HG03280 (cell line): Measurements from ENCODE around the gene LGR5.
"Not testable (repeated sequence)": the region's sequence is repeated elsewhere in the genome, so short reads cannot be mapped to it uniquely, and the experiment has no call there.

Experiments used
- ATAC-seq: cut with Tn5 transposase; IDR thresholded peaks from one replicate; pipeline ENCODE4 v1.9.1; 2021; ENCODE audit warnings: mild to moderate bottlenecking, moderate library complexity; ENCODE audit not compliant: unreplicated experiment

LGR5 gene

DNA sequence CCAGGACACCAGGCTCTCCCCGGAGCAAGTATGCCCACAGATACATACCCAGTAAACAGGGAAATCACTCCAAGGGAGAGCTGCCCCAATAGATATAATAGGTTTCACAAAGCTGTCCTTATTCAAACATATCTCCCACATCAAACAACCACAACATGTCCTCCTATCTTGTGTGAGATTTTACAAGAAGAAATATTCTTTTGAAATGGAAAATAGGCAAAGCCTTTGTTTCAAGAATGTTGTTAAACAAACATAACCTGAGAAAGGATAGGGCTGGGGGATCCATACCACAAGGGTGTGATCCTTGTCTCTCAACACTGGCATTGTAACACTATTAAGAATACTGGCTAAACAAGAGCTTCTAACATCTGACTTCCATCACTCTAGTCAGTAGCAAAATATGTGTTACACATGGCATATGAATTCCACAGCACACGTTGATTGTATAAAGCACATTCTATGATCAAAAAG lies 32.9 kb downstream of the LGR5 start:
- ATAC-seq: no peak

DNA sequence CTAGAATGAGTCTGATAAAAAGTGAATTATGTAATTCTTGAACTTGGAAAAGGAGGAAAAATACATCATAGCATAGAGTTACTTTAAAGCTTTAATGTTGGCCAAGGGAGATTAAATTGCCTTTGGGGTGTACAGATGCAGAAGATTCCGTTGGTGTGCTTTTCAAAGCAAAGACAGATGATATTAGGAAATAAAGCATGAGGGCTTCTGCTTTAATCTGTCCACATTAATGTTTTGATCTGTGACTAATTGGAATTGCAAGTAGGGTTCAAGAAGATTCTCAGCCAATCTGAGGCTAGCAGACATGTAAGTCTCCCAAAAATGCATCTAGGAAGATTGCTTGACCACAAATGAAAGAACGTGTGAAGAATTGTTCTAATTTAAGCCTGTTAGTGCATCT lies 35.2 kb downstream of the LGR5 start:
- ATAC-seq: no peak

DNA sequence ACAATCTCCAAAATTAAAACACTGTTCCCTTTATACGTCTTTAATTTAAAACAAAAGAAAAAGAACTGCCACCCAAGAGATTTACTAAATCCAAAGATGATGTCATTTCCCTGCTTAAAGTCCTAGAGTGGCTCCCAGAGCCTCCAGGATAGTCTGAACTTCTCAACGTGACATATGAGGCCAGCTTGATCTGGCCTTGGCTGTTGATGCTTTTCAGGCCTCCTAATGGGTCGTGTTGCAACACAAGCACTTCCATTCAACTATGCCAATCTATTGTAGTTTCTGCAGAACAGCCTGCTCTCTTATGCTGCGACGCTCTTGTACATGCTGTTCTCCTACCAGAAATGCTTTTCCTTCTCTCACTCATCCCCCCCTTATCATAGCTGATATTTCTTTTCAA lies 35.7 kb downstream of the LGR5 start:
- no peak for ATAC-seq

DNA sequence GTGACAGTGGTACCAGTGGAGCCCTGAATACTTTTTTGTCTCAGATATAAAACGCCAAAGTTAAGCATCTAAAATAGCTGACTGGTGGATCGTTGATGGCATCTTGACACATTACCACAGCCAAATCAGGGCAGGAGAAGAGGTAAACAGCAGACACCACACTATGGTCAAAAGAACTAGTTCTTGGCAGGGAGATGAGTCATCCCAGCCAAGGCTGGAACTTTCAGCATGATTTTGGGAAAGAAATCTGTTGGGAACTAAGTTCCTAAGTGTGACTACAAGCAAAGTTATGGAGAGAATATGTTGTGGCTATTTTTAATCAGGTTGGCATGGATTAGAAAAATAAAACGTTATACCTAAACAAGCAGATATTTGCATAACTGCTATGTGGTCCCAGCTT lies 36.9 kb downstream of the LGR5 start:
- ATAC-seq: no peak

DNA sequence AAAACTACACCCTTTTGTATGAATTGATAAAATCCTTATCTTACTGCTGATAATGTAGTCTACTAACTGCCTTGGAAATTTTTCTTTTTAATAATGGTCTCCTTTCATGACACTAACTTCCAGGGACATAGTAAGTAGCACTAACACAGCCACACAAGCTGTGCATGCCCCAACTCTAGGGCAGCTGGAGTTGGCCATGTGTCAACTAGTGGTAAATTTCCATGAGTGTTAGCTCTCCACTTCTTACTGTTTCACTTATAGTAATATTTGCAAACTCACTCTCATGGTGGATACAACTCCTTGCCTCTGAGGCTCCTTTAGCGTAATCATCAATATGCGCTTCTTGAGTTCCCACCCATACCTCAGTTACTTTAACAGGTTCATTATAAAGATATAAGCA lies 38.0 kb downstream of the LGR5 start:
- ATAC-seq: no peak

DNA sequence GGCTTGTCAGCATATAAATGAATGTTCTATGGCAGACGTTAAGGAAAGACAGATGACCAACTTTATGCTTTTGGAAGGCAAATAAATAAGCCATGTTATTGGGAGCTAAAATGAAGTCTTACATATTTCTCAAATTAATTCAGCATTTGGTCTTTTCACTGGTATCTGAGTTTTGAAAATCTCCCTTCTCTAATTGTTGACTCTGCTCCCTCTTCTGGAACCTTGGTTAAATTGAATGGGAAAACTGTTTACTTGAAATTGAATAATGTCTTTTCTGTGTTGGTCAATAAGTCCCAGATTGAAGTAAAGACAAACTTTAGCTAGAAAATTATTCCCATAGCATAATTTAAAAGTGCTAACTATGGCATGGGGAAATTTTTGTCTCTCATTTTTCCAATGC lies 38.7 kb downstream of the LGR5 start:
- ATAC-seq: no peak

DNA sequence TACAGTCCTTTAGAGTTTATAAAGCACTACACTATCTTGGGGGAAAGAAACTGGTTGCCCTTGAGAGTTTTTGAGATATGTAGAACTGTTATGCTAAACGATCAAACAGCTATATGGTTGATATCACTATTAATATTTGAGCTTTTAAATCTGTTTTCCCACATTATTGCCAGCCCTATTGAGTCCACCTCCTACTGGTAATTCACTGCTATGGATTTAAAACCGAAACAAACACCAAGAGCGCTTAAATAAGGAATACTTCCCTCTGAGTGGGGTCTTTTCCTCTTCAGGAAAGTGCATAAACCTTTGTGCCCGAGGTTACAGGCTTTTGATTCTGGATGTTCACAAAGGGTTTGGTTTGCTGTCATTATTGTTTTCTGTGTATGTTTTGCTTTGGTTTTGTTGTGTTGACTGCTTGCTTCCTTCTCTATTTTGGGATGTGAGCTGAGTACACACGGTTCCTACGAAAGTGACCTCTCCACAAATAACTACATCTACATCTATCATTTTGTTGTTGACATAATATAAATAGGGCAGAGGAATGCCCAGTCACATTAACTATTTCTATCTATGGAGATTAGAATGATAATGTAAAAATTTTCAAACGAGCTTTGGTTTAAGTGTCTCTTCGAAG lies 44.8 kb downstream of the LGR5 start:
- ATAC-seq: no peak

DNA sequence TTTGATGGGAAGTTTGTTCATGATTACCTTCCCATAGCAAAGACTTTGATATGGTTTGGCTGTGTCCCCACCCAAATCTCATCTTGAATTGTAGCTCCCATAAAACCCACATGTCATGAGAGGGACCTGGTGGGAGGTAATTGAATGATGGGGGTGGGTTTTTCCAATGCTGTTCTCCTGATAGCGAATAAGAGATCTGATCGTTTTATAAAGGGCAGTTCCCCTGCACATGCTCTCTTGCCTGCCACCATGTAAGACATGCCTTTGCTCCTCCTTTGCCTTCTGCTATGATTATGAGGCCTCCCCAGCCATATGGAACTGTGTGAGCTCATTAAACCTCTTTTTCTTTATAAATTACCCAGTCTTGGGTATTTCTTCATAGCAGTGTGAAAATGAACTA lies 51.2 kb downstream of the LGR5 start:
- ATAC-seq: not testable (repeated sequence)

DNA sequence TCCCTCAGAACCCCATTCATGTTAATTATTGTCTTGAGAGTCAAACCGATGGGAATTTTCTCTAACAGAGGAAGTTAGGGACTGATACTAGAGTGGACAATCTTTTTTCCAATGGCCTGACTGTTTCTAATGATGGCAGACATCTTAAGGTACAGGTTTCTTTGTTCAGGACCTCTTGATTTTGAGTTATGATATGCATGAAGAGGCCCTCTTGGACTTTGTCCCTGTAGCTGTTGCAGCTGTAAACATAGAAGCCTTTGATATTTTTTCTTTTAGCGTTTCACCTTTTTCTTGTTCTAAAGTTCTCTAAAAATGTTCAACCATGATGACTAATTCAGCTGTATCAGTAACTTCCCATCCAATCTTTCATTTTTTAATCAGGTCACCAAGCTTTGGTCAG lies 53.0 kb downstream of the LGR5 start:
- ATAC-seq: no peak

DNA sequence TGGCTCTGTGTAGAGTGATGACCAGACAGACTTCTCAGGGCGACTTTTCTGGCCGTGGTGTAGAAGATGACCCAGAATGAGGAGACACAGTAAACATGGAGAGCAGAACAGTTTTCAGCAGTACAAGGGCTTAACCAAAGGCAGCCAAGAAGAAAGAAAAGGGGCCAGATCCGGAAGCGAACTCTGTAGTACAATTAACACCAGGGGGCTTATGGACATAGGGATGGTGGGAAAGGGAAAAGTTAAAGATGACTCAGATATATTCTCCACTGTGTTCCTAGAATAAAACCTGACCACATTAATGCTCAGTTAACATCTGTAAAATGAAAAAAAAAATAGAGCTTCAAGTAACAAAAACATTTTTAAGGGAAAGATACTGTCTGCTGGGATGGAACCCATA lies 60.2 kb downstream of the LGR5 start:
- ATAC-seq: no peak

DNA sequence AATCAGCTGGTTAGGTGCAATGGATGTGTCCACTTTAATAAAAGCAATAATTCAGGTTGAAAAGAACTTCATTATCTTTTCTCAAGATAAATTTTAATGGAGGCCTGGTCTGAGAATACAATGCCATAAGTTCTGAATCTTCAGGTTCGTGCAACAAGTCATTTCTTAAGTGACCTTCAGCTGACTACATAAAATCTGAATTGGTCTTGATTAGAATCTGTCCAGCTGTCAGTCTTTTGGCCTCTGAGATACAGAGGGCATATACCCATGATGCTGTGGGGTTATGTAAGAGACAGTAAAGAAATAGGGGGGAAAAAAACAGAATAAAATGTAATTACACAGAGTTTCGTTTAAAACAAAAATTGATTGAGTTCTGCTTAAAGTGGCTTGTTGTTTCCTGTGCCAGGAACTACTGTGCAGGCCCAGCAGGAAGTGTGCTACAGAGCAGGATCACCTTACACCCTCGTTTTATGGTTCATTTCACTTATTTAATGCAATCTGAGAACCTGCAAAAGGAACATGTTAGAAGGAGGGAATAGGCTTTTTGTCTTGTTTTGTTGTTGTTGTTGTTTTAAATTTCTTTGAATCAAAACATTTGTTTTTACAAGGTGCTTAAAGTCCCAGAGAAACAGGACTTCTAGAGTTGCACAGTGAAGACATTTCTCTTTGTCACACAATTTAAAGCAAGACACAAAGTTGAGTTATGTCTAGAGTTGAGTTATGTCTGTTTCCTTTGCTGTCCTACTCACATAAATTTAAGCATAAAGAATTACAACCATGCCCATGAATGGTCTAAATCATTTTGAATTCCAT lies 64.2 kb downstream of the LGR5 start:
- ATAC-seq: no peak

DNA sequence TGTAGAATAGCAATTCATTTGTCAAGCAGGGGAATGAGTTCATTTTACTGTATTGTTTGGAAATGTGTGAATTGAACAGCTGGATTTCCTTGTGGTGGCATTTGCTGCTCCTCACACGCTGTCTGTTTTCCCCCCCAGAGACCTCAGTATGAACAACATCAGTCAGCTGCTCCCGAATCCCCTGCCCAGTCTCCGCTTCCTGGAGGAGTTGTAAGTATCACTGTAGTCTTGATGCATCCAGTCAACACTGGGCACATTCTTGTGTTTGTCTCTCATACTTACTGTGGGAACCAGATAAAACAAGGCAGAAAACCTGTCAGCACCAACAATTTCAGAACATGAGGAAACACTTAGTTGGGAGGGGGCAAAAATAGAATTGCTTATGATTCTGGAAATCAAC lies 64.9 kb downstream of the LGR5 start:
- no peak for ATAC-seq

DNA sequence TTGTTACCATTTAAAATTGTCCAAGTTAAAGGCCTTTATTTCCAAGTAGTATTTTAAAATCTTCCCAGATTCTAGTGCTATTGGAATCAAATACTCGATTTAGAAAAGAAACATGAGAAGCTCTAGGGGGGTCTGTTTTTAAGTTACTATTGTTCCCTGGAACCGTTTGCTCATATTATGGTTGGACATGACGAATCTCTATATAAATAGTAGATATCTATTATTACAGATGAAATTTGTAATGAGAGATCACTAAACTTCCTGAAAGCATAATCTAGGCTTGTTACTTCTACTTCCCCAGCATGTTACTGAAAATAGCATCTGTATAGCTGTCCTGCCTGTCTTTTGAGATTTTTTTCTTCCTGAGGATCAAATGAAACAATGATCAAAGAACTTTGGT lies 70.1 kb downstream of the LGR5 start:
- ATAC-seq: no peak

DNA sequence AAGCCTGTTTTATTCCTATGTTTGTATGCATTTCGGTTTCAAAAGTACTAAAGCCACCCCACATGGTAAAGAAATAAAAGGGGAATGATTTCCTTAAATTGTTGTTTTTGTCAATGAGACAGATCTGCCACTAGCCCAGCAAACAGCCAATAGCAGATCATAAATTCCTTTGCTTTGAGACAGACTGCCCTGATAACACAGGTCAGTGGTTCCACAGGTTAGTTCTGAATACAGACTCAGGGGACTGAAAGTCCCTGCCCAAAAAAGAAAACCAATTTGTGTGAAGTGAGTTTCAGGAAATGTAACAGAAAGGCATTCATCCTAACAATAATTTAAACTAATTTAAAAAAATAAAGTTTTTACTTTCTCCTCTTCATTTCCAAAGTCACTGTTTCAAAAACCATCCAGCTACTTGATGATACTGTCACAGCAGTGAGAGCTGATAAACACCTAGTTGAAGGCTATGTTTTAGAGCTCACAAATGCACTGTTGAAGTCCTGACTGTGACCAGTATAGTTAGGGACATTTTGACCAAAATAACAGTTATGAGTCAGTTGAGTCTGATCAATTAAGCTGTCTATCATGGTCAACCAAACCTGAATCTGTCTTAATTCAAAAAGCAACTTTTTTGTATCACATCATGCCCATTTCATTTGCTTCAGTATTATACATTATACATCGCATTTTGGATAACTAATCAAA lies 77.7 kb downstream of the LGR5 start:
- no peak for ATAC-seq

DNA sequence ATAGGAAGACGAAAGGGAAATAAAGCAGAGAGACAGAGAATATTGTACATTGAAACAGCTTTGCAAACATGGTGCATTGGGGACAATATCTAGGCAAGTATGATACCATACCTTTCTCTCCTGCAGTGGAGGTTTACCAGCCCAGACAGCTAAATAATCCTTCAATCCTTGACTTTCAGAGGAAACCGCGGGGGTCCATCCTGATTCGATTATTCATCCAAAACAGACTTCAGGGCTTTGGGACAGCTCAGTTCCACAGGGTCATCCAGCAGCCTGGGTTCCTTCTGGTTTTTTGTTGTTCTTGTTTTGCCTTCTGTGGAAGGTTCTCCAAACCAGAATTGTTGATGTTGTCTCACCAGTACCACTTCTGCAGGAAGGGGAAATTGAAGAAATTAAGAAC lies 81.5 kb downstream of the LGR5 start:
- no peak for ATAC-seq

DNA sequence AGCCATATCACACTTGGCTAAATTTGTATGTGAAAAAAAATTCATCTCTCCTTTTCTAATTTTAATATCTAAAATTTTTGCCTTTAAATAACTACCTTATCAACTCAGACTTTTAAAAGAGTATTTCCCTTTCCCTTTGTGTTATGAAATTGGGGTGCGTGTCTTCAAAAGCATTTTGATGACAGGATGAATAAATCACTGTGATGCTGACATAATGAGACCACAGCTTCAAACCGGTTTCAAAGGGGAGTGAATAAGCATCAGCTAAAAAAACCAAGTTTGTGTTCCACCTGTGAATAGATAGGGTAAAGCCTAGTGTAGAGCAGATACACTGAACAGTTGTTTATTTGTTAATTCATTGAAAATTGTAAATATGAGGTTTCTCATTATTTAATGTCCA lies 85.0 kb downstream of the LGR5 start:
- ATAC-seq: no peak

DNA sequence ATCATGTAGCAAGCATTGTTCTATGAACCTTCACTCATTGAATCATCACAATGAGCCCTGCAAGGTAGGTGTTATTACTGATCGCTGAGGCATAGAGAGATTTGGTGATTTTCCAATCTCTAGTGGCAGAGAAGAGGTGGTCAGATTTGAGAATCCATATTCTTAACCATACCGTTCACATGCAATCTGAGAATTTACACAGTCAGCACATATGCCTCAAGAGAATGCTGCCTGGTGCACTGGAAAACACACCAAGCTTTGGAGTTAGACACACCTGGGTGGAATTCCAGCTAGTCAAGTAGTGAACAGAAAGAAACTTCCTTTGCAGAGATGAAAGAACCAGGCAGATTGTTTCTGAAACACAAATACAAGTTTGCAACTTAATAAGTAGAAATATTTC lies 94.1 kb downstream of the LGR5 start:
- ATAC-seq: no peak

DNA sequence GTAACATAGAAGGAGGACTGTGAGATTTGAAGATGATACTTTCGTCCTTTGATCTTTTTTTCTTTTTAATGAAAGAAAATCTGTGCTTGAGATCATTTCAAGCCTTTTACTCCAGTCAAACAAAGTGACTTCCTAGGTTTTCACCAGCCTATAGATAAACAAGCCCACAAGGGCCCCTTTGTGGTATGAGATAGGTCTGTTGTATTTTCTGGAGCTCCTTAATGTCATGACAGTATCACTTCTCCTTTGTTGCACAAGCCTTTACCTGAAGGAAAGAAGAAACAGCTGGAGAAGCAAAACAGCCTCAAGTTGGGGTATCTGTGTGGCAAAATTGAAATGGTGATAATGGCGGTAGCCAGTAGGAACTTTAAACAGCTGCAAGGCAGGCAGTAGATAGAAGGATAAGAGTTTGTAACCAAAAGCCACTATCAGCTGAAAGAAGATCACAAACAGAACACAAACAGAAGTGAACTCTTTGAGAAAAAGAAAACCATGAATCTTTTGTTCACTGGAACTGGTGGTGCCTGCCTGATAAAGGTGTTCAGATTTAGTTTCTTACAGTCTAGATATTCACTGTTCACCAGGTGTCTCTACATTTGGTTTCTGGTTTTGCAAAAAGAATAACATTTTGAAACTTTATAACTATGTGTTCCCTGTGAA lies 96.8 kb downstream of the LGR5 start:
- no peak for ATAC-seq

DNA sequence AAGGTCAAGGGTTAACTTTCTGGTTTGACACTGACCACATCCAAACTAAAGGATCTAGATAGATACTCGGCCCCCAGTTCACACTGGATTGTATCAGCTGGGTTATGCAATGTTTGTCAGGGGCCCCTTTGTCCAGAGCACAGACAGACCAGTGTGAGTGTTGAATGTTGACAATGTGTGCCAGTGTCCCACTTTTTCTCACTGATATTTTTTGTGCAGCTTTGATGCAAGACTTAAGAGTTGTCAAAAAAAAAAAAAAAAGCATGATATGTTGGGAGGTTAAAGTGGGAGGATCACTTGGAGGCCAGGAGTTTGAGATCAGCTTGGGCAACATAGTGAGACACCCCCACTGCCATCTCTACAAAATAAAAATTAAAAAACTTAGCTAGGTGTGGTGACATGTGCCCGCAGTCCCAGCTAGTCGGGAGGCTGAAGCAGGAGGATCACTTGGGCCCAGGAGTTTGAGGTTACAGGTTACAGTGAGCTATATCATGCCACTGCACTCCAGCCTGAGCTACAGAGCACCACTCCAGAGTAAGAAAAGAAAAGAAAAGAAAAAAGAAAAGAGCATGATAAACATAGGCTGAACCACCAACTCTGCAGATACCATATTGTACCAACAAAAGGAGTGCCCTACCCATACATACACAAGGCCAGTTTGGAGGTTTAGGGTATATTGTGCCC lies 97.5 kb downstream of the LGR5 start:
- ATAC-seq: no peak

DNA sequence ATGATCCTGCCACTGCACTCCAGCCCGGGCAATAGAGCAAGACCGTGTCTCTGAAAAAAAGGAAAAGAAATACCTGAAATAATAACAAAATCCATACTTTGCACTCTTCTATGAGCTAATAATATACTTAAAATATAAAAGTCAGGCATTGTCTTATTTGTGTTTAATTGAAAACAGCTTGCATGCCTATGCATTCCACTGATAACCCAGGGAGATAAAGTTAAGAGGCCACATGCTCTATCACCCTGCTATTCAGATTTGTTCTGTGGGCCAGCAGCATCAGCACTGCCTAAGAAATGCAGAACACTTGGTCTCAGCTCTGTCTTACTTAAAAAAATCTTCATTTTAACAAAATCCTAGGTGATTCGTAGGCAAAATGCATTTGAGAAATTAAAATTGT lies 99.2 kb downstream of the LGR5 start:
- no peak for ATAC-seq

DNA sequence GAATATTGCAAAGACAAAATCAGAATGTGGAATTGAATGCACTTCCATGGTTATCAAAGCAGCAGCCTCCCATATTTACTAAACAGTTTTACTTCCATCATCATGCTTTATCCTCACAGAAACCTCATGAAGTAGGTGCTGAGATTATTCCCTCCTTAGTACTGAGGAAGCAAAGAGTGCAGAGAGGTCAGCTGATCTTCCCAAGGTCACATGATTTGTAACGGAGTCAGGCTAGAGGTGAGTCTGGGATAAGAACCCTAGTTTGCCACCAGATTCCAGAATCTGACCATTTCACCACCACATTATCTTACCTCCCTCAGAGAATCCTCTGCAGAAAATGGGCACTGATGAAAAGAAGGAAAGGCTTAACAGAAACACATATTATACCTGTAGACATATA lies 102.0 kb downstream of the LGR5 start:
- no peak for ATAC-seq
